IMR-90 (cell line): ENCODE measurements around the gene SH2B2. TPM values are rescaled to one million over a fixed set of nuclear protein-coding genes. Genes with fewer than 3 reads are reported as not detected.

Source experiments
- ATAC-seq: fragments of 200-7000 bp; cut with Tn5 transposase; 2 replicates; pipeline ENCODE4 v1.9.1; 2020; ENCODE audit warnings: low read depth, mild to moderate bottlenecking, moderate library complexity
- BruUV-seq: library from RNA; stranded (reverse); fragments of 400-500 nt; replicated peaks from 2 replicates; lab custom pipeline; 2021; lab: Mats Ljungman, UMichigan
- CTCF ChIA-PET: fragments of 300-600 bp; formaldehyde crosslinking; extraction: SDS; loops from one replicate; lab custom pipeline; 2021; ENCODE audit warnings: antibody characterized with exemption; lab: Yijun Ruan, JAX
- POLR2A ChIA-PET: fragments of 300-600 bp; sonication (Branson Sonifier 250); formaldehyde crosslinking; loops from one replicate; lab custom pipeline; 2022; ENCODE audit warnings: antibody characterized with exemption; ENCODE audit not compliant: unreplicated experiment; lab: Charles Lee
- DNase-seq: peaks from one replicate; pipeline ENCODE4 v3.0.0; 2013
- H2AFZ ChIP-seq: replicated peaks from 2 replicates; pipeline ENCODE3; 2013; ENCODE audit warnings: low read length, mild to moderate bottlenecking; ENCODE audit not compliant: poor library complexity
- H2AK5ac ChIP-seq: 2 replicates; pipeline ENCODE4 v1.6.1; 2013; ENCODE audit warnings: low read depth, low read length, inconsistent platforms
- H2AK9ac ChIP-seq: replicated peaks from 2 replicates; pipeline ENCODE3; 2013; ENCODE audit warnings: mild to moderate bottlenecking, low read depth, low read length, moderate library complexity; ENCODE audit not compliant: poor library complexity
- H2BK120ac ChIP-seq: 2 replicates; pipeline ENCODE4 v1.6.1; 2013; ENCODE audit warnings: low read depth, low read length, inconsistent platforms
- H2BK15ac ChIP-seq: 3 replicates; pipeline ENCODE4 v1.6.1; 2013; ENCODE audit warnings: low read depth, low read length, inconsistent platforms
- H2BK20ac ChIP-seq: 2 replicates; pipeline ENCODE4 v1.6.1; 2013; ENCODE audit warnings: low read depth, mild to moderate bottlenecking, inconsistent platforms, low read length, moderate library complexity
- H2BK5ac ChIP-seq: 2 replicates; pipeline ENCODE4 v1.6.1; 2013; ENCODE audit warnings: mild to moderate bottlenecking, low read depth, low read length, inconsistent platforms; ENCODE audit not compliant: poor library complexity, severe bottlenecking
- H3K14ac ChIP-seq: replicated peaks from 2 replicates; pipeline ENCODE4 v1.6.1; 2013; ENCODE audit warnings: low read depth, low read length, inconsistent platforms
- H3K18ac ChIP-seq: 2 replicates; pipeline ENCODE4 v1.6.1; 2013; ENCODE audit warnings: low read depth, low read length, control low read depth
- H3K23ac ChIP-seq: 2 replicates; pipeline ENCODE4 v1.6.1; 2013; ENCODE audit warnings: low read depth, low read length, inconsistent platforms
- H3K27ac ChIP-seq: 2 replicates; pipeline ENCODE4 v1.5.1; 2013; ENCODE audit warnings: mild to moderate bottlenecking, control low read depth, low read length; ENCODE audit not compliant: insufficient read depth
- H3K27me3 ChIP-seq: 2 replicates; pipeline ENCODE4 v1.6.1; 2013; ENCODE audit warnings: low read length; ENCODE audit not compliant: control insufficient read depth, insufficient read depth
- H3K36me3 ChIP-seq: 2 replicates; pipeline ENCODE4 v1.6.1; 2013; ENCODE audit warnings: low read length, mixed read lengths; ENCODE audit not compliant: control insufficient read depth, insufficient read depth
- H3K4ac ChIP-seq: 2 replicates; pipeline ENCODE4 v1.6.1; 2013; ENCODE audit warnings: low read depth, low read length, inconsistent platforms
- H3K4me1 ChIP-seq: 2 replicates; pipeline ENCODE4 v1.6.1; 2013; ENCODE audit warnings: low read length, mixed read lengths; ENCODE audit not compliant: control insufficient read depth, insufficient read depth
- H3K4me2 ChIP-seq: 2 replicates; pipeline ENCODE4 v1.6.1; 2013; ENCODE audit warnings: low read depth, mild to moderate bottlenecking, control low read depth, low read length, moderate library complexity
- H3K4me3 ChIP-seq: 2 replicates; pipeline ENCODE4 v1.5.1; 2013; ENCODE audit warnings: low read depth, mild to moderate bottlenecking, control low read depth, low read length, moderate library complexity; ENCODE audit not compliant: insufficient read depth
- H3K56ac ChIP-seq: 2 replicates; pipeline ENCODE4 v1.6.1; 2013; ENCODE audit warnings: low read length, inconsistent platforms; ENCODE audit not compliant: insufficient read depth; ENCODE audit errors: extremely low read depth
- H3K79me1 ChIP-seq, 2 experiments: 2 replicates each; pipeline ENCODE4 v1.6.1; 2013; ENCODE audit warnings: low read length in 2 of 2, inconsistent platforms in 1 of 2, low read depth in 1 of 2
- H3K9ac ChIP-seq: 2 replicates; pipeline ENCODE4 v1.6.1; 2013; ENCODE audit warnings: low read depth, low read length, control low read depth
- H3K9me1 ChIP-seq: 2 replicates; pipeline ENCODE4 v1.6.1; 2013; ENCODE audit warnings: low read length, inconsistent platforms; ENCODE audit not compliant: insufficient read depth
- H3K9me3 ChIP-seq: 2 replicates; pipeline ENCODE4 v1.6.1; 2013; ENCODE audit warnings: low read length; ENCODE audit not compliant: control insufficient read depth, insufficient read depth
- H4K20me1 ChIP-seq: 2 replicates; pipeline ENCODE4 v1.6.1; 2013; ENCODE audit warnings: low read length, inconsistent platforms; ENCODE audit not compliant: insufficient read depth
- H4K5ac ChIP-seq: 2 replicates; pipeline ENCODE4 v1.6.1; 2013; ENCODE audit warnings: mild to moderate bottlenecking, low read depth, low read length, control low read depth
- H4K8ac ChIP-seq, 2 experiments: 2 replicates each; pipeline ENCODE4 v1.6.1; 2013; ENCODE audit warnings: low read depth in 2 of 2, low read length in 2 of 2, control low read depth in 1 of 2, inconsistent platforms in 1 of 2
- H4K91ac ChIP-seq: 2 replicates; pipeline ENCODE4 v1.6.1; 2013; ENCODE audit warnings: low read depth, low read length, inconsistent platforms; ENCODE audit not compliant: insufficient read depth
- BHLHE40 ChIP-seq: fragments of 150-350 bp; IDR thresholded peaks from 2 replicates; pipeline ENCODE4 v1.6.1; 2016; ENCODE audit warnings: mild to moderate bottlenecking, low read depth, low read length
- CHD1 ChIP-seq: IDR thresholded peaks from 2 replicates; pipeline ENCODE4 v1.6.1; 2012; ENCODE audit warnings: low read depth, low read length, improper control_type of control experiment
- CTCF ChIP-seq: conservative IDR thresholded peaks from 2 replicates; pipeline ENCODE4 v1.5.1; 2012; ENCODE audit warnings: mild to moderate bottlenecking, low read depth, low read length, improper control_type of control experiment
- ELK1 ChIP-seq: fragments of 150-350 bp; IDR thresholded peaks from 2 replicates; pipeline ENCODE4 v1.6.1; 2016; ENCODE audit warnings: low read depth, mild to moderate bottlenecking, low read length, moderate library complexity, borderline replicate concordance
- FOS ChIP-seq: fragments of 150-350 bp; IDR thresholded peaks from 2 replicates; pipeline ENCODE4 v1.6.1; 2016; ENCODE audit warnings: low read depth, low read length
- MAFK ChIP-seq: IDR thresholded peaks from 2 replicates; pipeline ENCODE4 v1.6.1; 2012; ENCODE audit warnings: low read depth, low read length, improper control_type of control experiment
- MAZ ChIP-seq: IDR thresholded peaks from 2 replicates; pipeline ENCODE4 v1.6.1; 2012; ENCODE audit warnings: low read depth, mild to moderate bottlenecking, low read length, improper control_type of control experiment, moderate library complexity, borderline replicate concordance
- MXI1 ChIP-seq: IDR thresholded peaks from 2 replicates; pipeline ENCODE4 v1.6.1; 2012; ENCODE audit warnings: low read depth, mild to moderate bottlenecking, low read length, moderate library complexity, borderline replicate concordance
- NFE2L2 ChIP-seq: fragments of 150-350 bp; IDR thresholded peaks from 2 replicates; pipeline ENCODE4 v1.6.1; 2016; ENCODE audit warnings: low read depth, mild to moderate bottlenecking, low read length
- POLR2A ChIP-seq: IDR thresholded peaks from 2 replicates; pipeline ENCODE4 v1.6.1; 2012; ENCODE audit warnings: mild to moderate bottlenecking, low read depth, low read length
- RAD21 ChIP-seq: IDR thresholded peaks from 2 replicates; pipeline ENCODE4 v1.6.1; 2012; ENCODE audit warnings: low read length, improper control_type of control experiment
- RFX5 ChIP-seq: IDR thresholded peaks from 2 replicates; pipeline ENCODE4 v1.8.0; 2012; ENCODE audit warnings: low read depth, mild to moderate bottlenecking, low read length, moderate library complexity
- SMC3 ChIP-seq: fragments of 150-350 bp; IDR thresholded peaks from 2 replicates; pipeline ENCODE4 v1.6.1; 2016; ENCODE audit warnings: low read depth, mild to moderate bottlenecking, antibody characterized with exemption, low read length, moderate library complexity
- WGBS, 2 experiments: methylation state at CpG; one replicate each; pipeline versions ENCODE4 v1.1.5 to v1.1.7; 2013; ENCODE audit warnings: missing lambda C conversion rate in 2 of 2; ENCODE audit not compliant: insufficient read length in 1 of 2; ENCODE audit errors: extremely low coverage in 2 of 2; 5-methylcytosine and 5-hydroxymethylcytosine counted together
- dilution Hi-C: fragments of 300-500 bp; cut with HindIII; formaldehyde crosslinking; loops from one replicate; pipeline ENCODE4 v1.14.3; 2018; ENCODE audit warnings: low sequenced_read_pairs; ENCODE audit not compliant: unreplicated experiment
- in situ Hi-C: fragments of 300-500 bp; cut with MboI; formaldehyde crosslinking; loops from 3 replicates; pipeline ENCODE4 v1.14.3; 2019; ENCODE audit warnings: low sequenced_read_pairs, inconsistent platforms, mixed read lengths
- intact Hi-C: fragments of 100-400 bp; cut with micrococcal nuclease; formaldehyde crosslinking; loops from 2 replicates; pipeline ENCODE4 v1.10.0; 2022
- polyA plus RNA-seq, 3 experiments: library from polyadenylated mRNA; depleted of rRNA; stranded (reverse); fragments of >200 nt; gene quantifications; 2 replicates each; pipeline ENCODE4 v1.2.3, GENCODE V29; 2012; ENCODE audit warnings: low replicate concordance in 1 of 3
- total RNA-seq: library from RNA; depleted of rRNA; stranded (reverse); fragments of >200 nt; gene quantifications from 2 replicates; pipeline ENCODE4 v1.2.3, GENCODE V29; 2012

Gene SH2B2
- total and polyA plus RNA-seq, 2 of the 4 experiments (the other 2 are of a cell fraction), result 0.36 to 0.99 TPM

- no peak for TF ChIP-seq ELK1
Observed at GRCh38 chr7:102279537-102280400, 6.9 kb upstream of the SH2B2 start (continued).

- Histone ChIP-seq H3K9me1 (no peaks in the 10 kb centered on the region), H4K8ac (no peak overlapping the region), H3K23ac (no peak overlapping the region), H3K27me3 (no peaks in the 10 kb centered on the region), H2BK15ac (no peak overlapping the region), H2BK5ac (no peak overlapping the region), H4K20me1 (no peaks in the 10 kb centered on the region), H3K9ac (no peak overlapping the region), H3K79me1 (no peaks in the 10 kb centered on the region), H2AK5ac (no peak overlapping the region), H3K14ac (no peak overlapping the region), H3K18ac (no peak overlapping the region), H3K4me1 (peaks cover 1% of the 10 kb centered on the region; the same call in 1 of the 2 replicates), H3K9me3 (no peaks in the 10 kb centered on the region), H3K56ac (no peak overlapping the region), H3K36me3 (no peaks in the 10 kb centered on the region), H3K4me2 (no peak overlapping the region), H4K91ac (no peak overlapping the region), H3K4me3 (no peak overlapping the region), H2BK120ac (no peak overlapping the region), H2BK20ac (no peak overlapping the region), H3K27ac (no peak overlapping the region), H2AK9ac (no peak overlapping the region), H3K4ac (no peak overlapping the region), H4K5ac (no peak overlapping the region), H2AFZ (no peak overlapping the region)
- DNase-seq, result no peak
- 88% methylated on average over 1 of the region's 5 CpGs; no CpG with 5 or more reads in 1 of the 2 experiments for WGBS, 2 experiments
- intact Hi-C loops, result no loop called here
- ChIA-PET CTCF (no interaction called here), POLR2A (no interaction called here)
- dilution Hi-C loops, result no loop called here
- no peak for ATAC-seq
- in situ Hi-C loops, result loop anchor here (5.0 kb wide), 1 partner anchor 112 kb away; no protein-coding TSS in a partner anchor
- no TSS peak for BruUV-seq
- TF ChIP-seq POLR2A (no peak), MXI1 (no peak), RAD21 (no peak), SMC3 (no peak), MAZ (no peak), CHD1 (no peak), BHLHE40 (no peak), MAFK (no peak), NFE2L2 (no peak), RFX5 (no peak), FOS (no peak), CTCF (no peak)
Observed at GRCh38 chr7:102280521-102280920, 6.1 kb upstream of the SH2B2 start.
